ENCODE data around the gene MAML3.
"Not testable (repeated sequence)": the region's sequence is repeated elsewhere in the genome, so short reads cannot be mapped to it uniquely, and the experiment has no call there.

Gene MAML3

DNA sequence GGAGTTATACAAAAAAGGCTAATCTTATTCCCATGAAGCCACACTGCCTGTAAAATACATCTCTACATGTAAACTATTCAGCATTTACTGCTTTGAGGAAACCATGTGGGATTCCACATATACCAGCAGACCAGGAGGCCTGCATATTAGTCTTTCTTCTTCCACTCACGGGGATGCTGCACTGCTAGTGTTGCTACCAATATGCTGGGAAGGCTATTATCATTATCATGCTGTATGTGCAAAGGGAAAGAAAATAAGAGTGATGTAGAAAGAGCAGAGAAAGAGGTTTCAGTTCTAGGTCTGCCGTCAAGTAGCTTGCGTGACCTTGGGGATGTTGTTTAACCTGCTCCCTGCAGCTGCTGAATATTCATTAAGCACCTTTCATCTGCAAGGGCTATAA is 427.4 kb downstream of the MAML3 start:
- no peaks in the 10 kb centered on the region for H3K9me3 Mint-ChIP-seq
- H3K36me3 Mint-ChIP-seq (ENCODE audit: low read depth): no peaks in the 10 kb centered on the region
- no peak for DNase-seq
- H3K4me1 Mint-ChIP-seq (ENCODE audit: low read depth): no peaks in the 10 kb centered on the region
- no peaks in the 10 kb centered on the region for H3K27me3 Mint-ChIP-seq
- H3K27ac Mint-ChIP-seq: no peak overlapping the region
- no peak overlapping the region for H3K4me3 Mint-ChIP-seq

- H3K27ac Mint-ChIP-seq: no peak overlapping the region
- DNase-seq: no peak
- no peaks in the 10 kb centered on the region for H3K4me1 Mint-ChIP-seq (ENCODE audit: low read depth)
- no peaks in the 10 kb centered on the region for H3K36me3 Mint-ChIP-seq (ENCODE audit: low read depth)
- H3K27me3 Mint-ChIP-seq: no peaks in the 10 kb centered on the region
- no peaks in the 10 kb centered on the region for H3K9me3 Mint-ChIP-seq
- H3K4me3 Mint-ChIP-seq: no peak overlapping the region
These were observed 428.7 kb downstream of the MAML3 start for GRCh38 chr4:139725236-139725635.

DNA sequence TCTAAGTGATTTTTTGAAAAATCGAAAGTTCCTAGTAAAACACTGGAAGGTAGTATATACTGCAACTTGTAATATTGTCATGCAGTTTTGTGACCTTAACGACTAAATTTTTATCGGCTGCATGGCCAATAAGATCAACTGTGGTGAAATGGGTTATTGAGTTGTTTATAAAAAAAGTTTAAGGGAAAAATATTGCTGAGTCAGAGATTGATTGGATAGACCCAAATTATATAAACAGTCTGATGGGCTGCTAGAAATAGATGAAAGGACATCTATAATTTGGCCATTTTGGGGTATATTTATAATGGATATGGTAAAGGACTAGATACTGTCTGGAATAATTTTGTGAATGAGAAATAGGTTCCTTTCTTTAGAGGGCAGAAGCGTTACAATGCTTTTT is 432.2 kb downstream of the MAML3 start:
- Mint-ChIP-seq H3K9me3 (no peaks in the 10 kb centered on the region), H3K36me3 (ENCODE audit: low read depth) (peaks cover 8% of the 10 kb centered on the region), H3K4me1 (ENCODE audit: low read depth) (no peaks in the 10 kb centered on the region), H3K27me3 (no peaks in the 10 kb centered on the region), H3K4me3 (no peak overlapping the region), H3K27ac (no peak overlapping the region)
- DNase-seq: no peak

DNA sequence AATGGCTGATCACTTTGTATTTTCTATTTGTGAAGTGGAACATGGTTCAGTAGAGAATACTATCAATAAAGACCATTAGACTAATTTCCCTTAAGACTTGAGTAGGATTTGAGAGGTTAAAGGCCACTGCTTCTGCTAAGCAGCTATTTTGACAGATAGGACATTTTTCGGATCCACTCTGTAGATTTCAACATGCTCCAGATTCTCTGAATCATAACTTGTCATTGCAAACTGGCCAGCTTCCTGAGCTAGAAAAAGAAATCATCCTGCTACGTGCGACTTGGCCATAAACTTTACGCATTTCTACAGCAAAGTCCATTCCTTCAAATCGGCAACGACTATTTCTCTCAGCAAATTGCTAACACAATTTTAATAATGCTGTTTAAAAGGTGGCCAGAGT is 433.2 kb downstream of the MAML3 start:
- H3K9me3 Mint-ChIP-seq: no peaks in the 10 kb centered on the region
- DNase-seq: no peak
- H3K4me1 Mint-ChIP-seq (ENCODE audit: low read depth): no peaks in the 10 kb centered on the region
- H3K4me3 Mint-ChIP-seq: no peak overlapping the region
- H3K27ac Mint-ChIP-seq: no peak overlapping the region
- no peaks in the 10 kb centered on the region for H3K27me3 Mint-ChIP-seq
- H3K36me3 Mint-ChIP-seq (ENCODE audit: low read depth): peaks cover 8% of the 10 kb centered on the region

- Mint-ChIP-seq H3K4me1 (ENCODE audit: low read depth) (no peaks in the 10 kb centered on the region), H3K9me3 (no peaks in the 10 kb centered on the region), H3K4me3 (no peak overlapping the region), H3K27ac (no peak overlapping the region), H3K27me3 (no peaks in the 10 kb centered on the region), H3K36me3 (ENCODE audit: low read depth) (peaks cover 8% of the 10 kb centered on the region)
- no peak for DNase-seq
These were observed 434.4 kb downstream of the MAML3 start for GRCh38 chr4:139719381-139720101.

GRCh38 chr4:139718833-139719232 is 435.2 kb downstream of the MAML3 start:
- Mint-ChIP-seq H3K4me1 (ENCODE audit: low read depth) (no peaks in the 10 kb centered on the region), H3K27me3 (no peaks in the 10 kb centered on the region), H3K4me3 (no peak overlapping the region), H3K36me3 (ENCODE audit: low read depth) (peaks cover 8% of the 10 kb centered on the region), H3K27ac (no peak overlapping the region), H3K9me3 (no peaks in the 10 kb centered on the region)
- DNase-seq: no peak

DNA sequence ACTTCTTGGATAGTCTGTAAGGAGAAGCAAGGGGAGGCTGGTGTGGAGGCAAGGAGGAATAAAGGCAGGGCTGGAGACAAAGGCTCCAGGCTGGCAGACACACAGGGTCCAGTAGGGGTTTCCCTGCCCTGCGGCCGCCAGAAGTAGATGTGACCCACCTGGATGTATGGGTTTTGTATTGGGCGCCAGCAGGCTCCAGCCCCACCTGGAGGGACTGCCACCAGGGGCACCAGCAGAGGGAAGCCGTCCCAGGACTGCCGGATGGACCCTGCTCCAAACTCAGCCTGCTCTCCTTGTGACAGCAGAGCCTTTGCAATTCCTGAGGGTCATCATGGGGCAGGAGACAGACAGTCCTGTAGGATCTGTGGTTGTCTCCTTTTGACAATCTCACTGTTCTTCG is 435.6 kb downstream of the MAML3 start:
- Mint-ChIP-seq H3K27ac (no peak overlapping the region), H3K36me3 (ENCODE audit: low read depth) (peaks cover 8% of the 10 kb centered on the region), H3K27me3 (no peaks in the 10 kb centered on the region), H3K9me3 (no peaks in the 10 kb centered on the region), H3K4me3 (no peak overlapping the region), H3K4me1 (ENCODE audit: low read depth) (no peaks in the 10 kb centered on the region)
- no peak for DNase-seq

GRCh38 chr4:139715746-139716391 is 438.1 kb downstream of the MAML3 start:
- Mint-ChIP-seq H3K27me3 (no peaks in the 10 kb centered on the region), H3K4me1 (ENCODE audit: low read depth) (no peaks in the 10 kb centered on the region), H3K4me3 (no peak overlapping the region), H3K36me3 (ENCODE audit: low read depth) (peaks cover 8% of the 10 kb centered on the region), H3K9me3 (no peaks in the 10 kb centered on the region), H3K27ac (no peak overlapping the region)
- no peak for DNase-seq

DNA sequence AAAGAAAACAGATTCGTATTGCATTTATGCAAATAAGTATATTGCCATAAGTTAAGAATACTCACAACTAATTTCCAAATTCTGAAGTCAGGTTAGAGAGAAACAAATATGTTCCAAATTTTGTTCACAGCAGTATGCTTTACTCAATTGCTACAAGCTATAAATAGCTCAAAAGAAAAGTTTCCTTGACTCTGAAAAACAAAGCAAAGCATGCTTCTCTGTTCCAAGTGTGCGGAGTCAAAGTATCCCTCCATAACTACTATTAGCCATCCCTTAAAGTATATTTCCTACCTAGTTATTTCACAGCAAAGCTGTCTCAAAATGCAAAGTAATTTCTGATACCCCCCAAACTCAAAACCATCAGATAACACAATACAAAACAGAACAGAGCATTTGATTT is 441.1 kb downstream of the MAML3 start:
- H3K9me3 Mint-ChIP-seq: peaks cover under 1% of the 10 kb centered on the region
- no peak overlapping the region for H3K27ac Mint-ChIP-seq
- peaks cover 3% of the 10 kb centered on the region for H3K36me3 Mint-ChIP-seq (ENCODE audit: low read depth)
- H3K27me3 Mint-ChIP-seq: no peaks in the 10 kb centered on the region
- no peaks in the 10 kb centered on the region for H3K4me1 Mint-ChIP-seq (ENCODE audit: low read depth)
- no peak overlapping the region for H3K4me3 Mint-ChIP-seq
- DNase-seq: no peak

DNA sequence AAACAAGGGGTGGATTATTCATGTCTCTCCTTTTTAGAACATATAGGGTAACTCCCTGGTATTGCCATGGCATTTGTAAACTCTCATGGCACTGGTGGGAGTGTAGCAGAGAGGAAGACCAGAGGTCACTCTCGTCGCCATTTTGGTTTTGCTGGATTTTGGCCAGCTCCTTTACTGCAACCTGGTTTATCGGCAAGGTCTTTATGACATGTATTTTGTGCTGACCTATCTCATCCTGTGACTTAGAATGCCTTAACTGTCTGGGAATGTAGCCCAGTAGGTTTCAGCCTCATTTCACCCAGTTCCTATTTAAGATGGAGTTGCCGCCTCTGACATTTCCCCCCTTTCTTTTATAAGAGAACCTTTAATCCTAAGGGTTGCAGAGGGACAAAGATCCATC is 442.5 kb downstream of the MAML3 start:
- H3K4me3 Mint-ChIP-seq: no peak overlapping the region
- H3K4me1 Mint-ChIP-seq (ENCODE audit: low read depth): no peaks in the 10 kb centered on the region
- peaks cover 2% of the 10 kb centered on the region for H3K9me3 Mint-ChIP-seq
- H3K27me3 Mint-ChIP-seq: no peaks in the 10 kb centered on the region
- H3K36me3 Mint-ChIP-seq (ENCODE audit: low read depth): peaks cover 4% of the 10 kb centered on the region
- H3K27ac Mint-ChIP-seq: no peak overlapping the region
- DNase-seq: no peak

GRCh38 chr4:139710073-139710472 is 443.9 kb downstream of the MAML3 start:
- Mint-ChIP-seq H3K27me3 (no peaks in the 10 kb centered on the region), H3K36me3 (ENCODE audit: low read depth) (peaks cover 4% of the 10 kb centered on the region), H3K9me3 (peaks cover 2% of the 10 kb centered on the region), H3K4me1 (ENCODE audit: low read depth) (no peaks in the 10 kb centered on the region), H3K27ac (no peak overlapping the region), H3K4me3 (no peak overlapping the region)
- DNase-seq: no peak

GRCh38 chr4:139709660-139710059 is 444.3 kb downstream of the MAML3 start:
- Mint-ChIP-seq H3K4me1 (ENCODE audit: low read depth) (no peaks in the 10 kb centered on the region), H3K27me3 (no peaks in the 10 kb centered on the region), H3K27ac (no peak overlapping the region), H3K9me3 (peaks cover 2% of the 10 kb centered on the region), H3K36me3 (ENCODE audit: low read depth) (peaks cover 4% of the 10 kb centered on the region), H3K4me3 (no peak overlapping the region)
- DNase-seq: no peak

GRCh38 chr4:139704915-139705485 is 449.0 kb downstream of the MAML3 start:
- Mint-ChIP-seq H3K4me3 (no peak overlapping the region), H3K9me3 (peaks cover 4% of the 10 kb centered on the region), H3K4me1 (ENCODE audit: low read depth) (no peaks in the 10 kb centered on the region), H3K27me3 (no peaks in the 10 kb centered on the region), H3K36me3 (ENCODE audit: low read depth) (peaks cover 8% of the 10 kb centered on the region), H3K27ac (no peak overlapping the region)
- no peak for DNase-seq

GRCh38 chr4:139700568-139700967 is 453.4 kb downstream of the MAML3 start:
- no peaks in the 10 kb centered on the region for H3K4me1 Mint-ChIP-seq (ENCODE audit: low read depth)
- H3K4me3 Mint-ChIP-seq: no peak overlapping the region
- no peak overlapping the region for H3K27ac Mint-ChIP-seq
- DNase-seq: no peak
- no peaks in the 10 kb centered on the region for H3K27me3 Mint-ChIP-seq
- H3K36me3 Mint-ChIP-seq (ENCODE audit: low read depth): peaks cover 4% of the 10 kb centered on the region
- H3K9me3 Mint-ChIP-seq: peaks cover 6% of the 10 kb centered on the region

DNA sequence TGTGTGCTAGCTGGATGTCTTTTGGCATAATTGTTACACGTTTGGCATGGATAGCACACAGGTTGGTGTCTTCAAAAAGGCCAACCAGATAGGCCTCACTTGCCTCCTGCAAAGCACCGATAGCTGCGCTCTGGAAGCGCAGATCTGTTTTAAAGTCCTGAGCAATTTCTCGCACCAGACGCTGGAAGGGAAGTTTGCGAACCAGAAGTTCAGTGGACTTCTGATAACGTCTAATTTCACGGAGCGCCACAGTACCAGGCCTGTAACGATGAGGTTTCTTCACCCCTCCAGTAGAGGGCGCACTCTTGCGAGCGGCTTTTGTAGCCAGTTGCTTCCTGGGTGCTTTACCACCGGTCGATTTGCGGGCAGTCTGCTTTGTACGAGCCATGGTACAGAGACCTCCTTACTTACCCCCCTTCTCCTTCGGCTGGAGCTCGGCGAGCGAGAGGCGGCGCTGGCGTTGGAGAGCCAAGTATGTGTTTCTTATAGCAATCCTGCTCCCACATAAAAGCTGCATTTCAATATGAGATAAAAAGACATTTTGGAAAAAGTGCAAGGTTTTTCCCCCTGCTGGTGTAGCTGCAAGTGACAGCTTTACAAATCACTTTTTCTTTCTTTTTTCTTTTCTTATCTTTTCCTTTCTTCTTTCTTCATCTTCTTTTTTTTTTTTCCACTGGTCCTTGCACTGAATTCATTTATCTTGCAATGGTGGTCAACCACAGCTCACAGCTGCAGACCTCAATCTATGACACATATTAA is 455.6 kb downstream of the MAML3 start:
- H3K4me3 Mint-ChIP-seq; H3K36me3 Mint-ChIP-seq (ENCODE audit: low read depth): not testable (repeated sequence)

More for the DNA sequence above, 455.6 kb downstream of the MAML3 start:
- H3K27ac Mint-ChIP-seq; H3K9me3 Mint-ChIP-seq; DNase-seq; H3K27me3 Mint-ChIP-seq; H3K4me1 Mint-ChIP-seq (ENCODE audit: low read depth): not testable (repeated sequence)
